ENCODE data around the gene D2HGDH. TPM values are rescaled to one million over a fixed set of nuclear protein-coding genes. Genes with fewer than 3 reads are reported as not detected.

D2HGDH gene
- total and polyA plus RNA-seq, 2 experiments from 2014 or later, result 3.7 to 17.3 TPM

- TF ChIP-seq ZNF331 (CRISPR knock-in tag; IDR thresholded peaks at IDR 0.05; ENCODE audit: low read depth), result no peak
- no peak for TF ChIP-seq STAT1 (IDR thresholded peaks at IDR 0.05; ENCODE audit: unreplicated experiment)
- TF ChIP-seq ZNF462 (CRISPR knock-in tag; IDR thresholded peaks at IDR 0.05), result no peak
- TF ChIP-seq EZH2phosphoT487 (IDR thresholded peaks at IDR 0.05; ENCODE audit: unreplicated experiment), result no peak
- no peak for TF ChIP-seq NANOG (IDR thresholded peaks at IDR 0.05; ENCODE audit: borderline replicate concordance)
- TF ChIP-seq ETS1 (IDR thresholded peaks at IDR 0.05), result no peak
- TF ChIP-seq CTCF (conservative IDR thresholded peaks at IDR 0.05; ENCODE audit: low read depth in 2 of 2), result no peak
- TF ChIP-seq REST (IDR thresholded peaks at IDR 0.05; ENCODE audit: unreplicated experiment), result no peak
- no peak for TF ChIP-seq EZH2 (IDR thresholded peaks at IDR 0.05; ENCODE audit: low read depth, unreplicated experiment)
- TF ChIP-seq CREB1 (CRISPR knock-in tag; IDR thresholded peaks at IDR 0.05; ENCODE audit: low read depth), result no peak
- TF ChIP-seq ZNF114 (CRISPR knock-in tag; IDR thresholded peaks at IDR 0.05), result no peak
- no peak for TF ChIP-seq JUNB (IDR thresholded peaks at IDR 0.05; ENCODE audit: unreplicated experiment)
- TF ChIP-seq POLR2AphosphoS5 (IDR thresholded peaks at IDR 0.05; ENCODE audit: low read depth), result no peak
Measured at GRCh38 chr2:241798631-241799521, 64.4 kb downstream of the D2HGDH start.

More at GRCh38 chr2:241798631-241799521, 64.4 kb downstream of the D2HGDH start:
- Histone ChIP-seq H3K27ac (ENCODE audit: low read depth) (no peak overlapping the region), H3K27me3 (ENCODE audit: insufficient read depth) (peaks cover 13% of the 10 kb centered on the region), H3K9me2 (ENCODE audit: insufficient read depth) (no peaks in the 10 kb centered on the region), H3K36me3 (ENCODE audit: insufficient read depth) (no peaks in the 10 kb centered on the region), H3K79me2 (replicated peaks; ENCODE audit: insufficient read depth) (no peaks in the 10 kb centered on the region), H2AFZ (no peak overlapping the region), H3K4me3 (no peak overlapping the region), H3K4me2 (no peak overlapping the region), H3K4me1 (ENCODE audit: insufficient read depth) (peaks cover under 1% of the 10 kb centered on the region; the same call in 1 of the 2 replicates), H3F3A (replicated peaks; ENCODE audit: low read depth) (no peaks in the 10 kb centered on the region), H4K20me1 (replicated peaks; ENCODE audit: insufficient read depth) (no peaks in the 10 kb centered on the region)
- DNase-seq (ENCODE audit: low spot score) (no peak), ATAC-seq (no peak)
- peaks cover 13% of the 10 kb centered on the region for H3K27me3 Mint-ChIP-seq (ENCODE audit: insufficient read depth, low read depth, poor library complexity)
- no peak overlapping the region for H3K4me3 Mint-ChIP-seq
- no peaks in the 10 kb centered on the region; the same call in 2 of the 3 replicates for H3K9me3 Mint-ChIP-seq
- H3K4me1 Mint-ChIP-seq, result peaks cover 5% of the 10 kb centered on the region; the same call in 2 of the 3 replicates
- H3K27ac Mint-ChIP-seq, result no peak overlapping the region
- H3K36me3 Mint-ChIP-seq (ENCODE audit: low read depth), result no peaks in the 10 kb centered on the region; the same call in 2 of the 3 replicates
